ENCODE measurements around the gene ATL1. TPM values are rescaled to one million over a fixed set of nuclear protein-coding genes. Genes with fewer than 3 reads are reported as not detected.

Gene ATL1
- polyA plus RNA-seq, 2 donors = 1.7 to 3.0 TPM

GRCh38 chr14:50669441-50669986 lies 109.6 kb downstream of the ATL1 start:
- H3K4me3 ChIP-seq (ENCODE audit: low read depth in 1 of 2, low read length in 2 of 2) = no peak overlapping the region
- H3K27ac ChIP-seq (ENCODE audit: low read depth in 2 of 2, low read length in 1 of 2) = no peak overlapping the region
- H3K9me3 ChIP-seq (ENCODE audit: control insufficient read depth in 2 of 2, insufficient read depth in 1 of 2, low read depth in 1 of 2, low read length in 1 of 2) = no peaks in the 10 kb centered on the region
- WGBS, 2 donors = 90 to 93% methylated on average over 4 of the region's 4 CpGs
- peaks cover 0 to 2% of the 10 kb centered on the region in 2 donors for H3K27me3 ChIP-seq (ENCODE audit: control insufficient read depth in 1 of 2, insufficient read depth in 2 of 2, low read length in 2 of 2)
- H3K36me3 ChIP-seq (ENCODE audit: control insufficient read depth in 2 of 2, insufficient read depth in 2 of 2, low read length in 1 of 2) = no peaks in the 10 kb centered on the region
- no peaks in the 10 kb centered on the region for H3K4me1 ChIP-seq (ENCODE audit: control insufficient read depth in 2 of 2, insufficient read depth in 2 of 2, low read length in 1 of 2)

- H3K27me3 ChIP-seq (ENCODE audit: control insufficient read depth in 1 of 2, insufficient read depth in 2 of 2, low read length in 2 of 2) = peaks cover 0 to 2% of the 10 kb centered on the region in 2 donors
- H3K36me3 ChIP-seq (ENCODE audit: control insufficient read depth in 2 of 2, insufficient read depth in 2 of 2, low read length in 1 of 2) = no peaks in the 10 kb centered on the region
- no peak overlapping the region for H3K27ac ChIP-seq (ENCODE audit: low read depth in 2 of 2, low read length in 1 of 2)
- H3K4me1 ChIP-seq (ENCODE audit: control insufficient read depth in 2 of 2, insufficient read depth in 2 of 2, low read length in 1 of 2) = no peaks in the 10 kb centered on the region
- H3K4me3 ChIP-seq (ENCODE audit: low read depth in 1 of 2, low read length in 2 of 2) = no peak overlapping the region
- 89 to 90% methylated on average over 10 of the region's 10 CpGs for WGBS, 2 donors
- H3K9me3 ChIP-seq (ENCODE audit: control insufficient read depth in 2 of 2, insufficient read depth in 1 of 2, low read depth in 1 of 2, low read length in 1 of 2) = no peaks in the 10 kb centered on the region
Measured at GRCh38 chr14:50670196-50670865, 110.4 kb downstream of the ATL1 start.

DNA sequence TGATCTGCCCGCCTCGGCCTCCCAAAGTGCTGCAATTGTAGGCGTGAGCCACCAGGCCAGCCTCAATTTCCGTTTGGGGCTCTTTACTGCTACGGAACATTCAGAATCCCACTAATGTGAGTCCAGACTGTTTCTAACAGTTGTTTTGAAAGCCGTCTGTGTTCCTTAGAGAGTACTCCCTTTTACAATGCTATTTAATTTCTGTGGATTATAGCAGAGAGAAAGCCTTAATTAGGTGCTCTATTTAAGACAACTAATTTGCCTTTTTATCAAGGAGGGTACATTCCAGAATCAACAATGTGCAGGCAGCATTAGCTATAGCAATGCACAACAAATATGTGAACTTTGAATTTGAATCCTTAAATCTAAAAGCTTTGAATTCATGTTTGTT lies 110.9 kb downstream of the ATL1 start:
- H3K4me1 ChIP-seq (ENCODE audit: control insufficient read depth in 2 of 2, insufficient read depth in 2 of 2, low read length in 1 of 2) = no peaks in the 10 kb centered on the region
- no peak overlapping the region for H3K27ac ChIP-seq (ENCODE audit: low read depth in 2 of 2, low read length in 1 of 2)
- no peak overlapping the region for H3K4me3 ChIP-seq (ENCODE audit: low read depth in 1 of 2, low read length in 2 of 2)
- WGBS, 2 donors = 92 to 94% methylated on average over 6 of the region's 6 CpGs
- H3K9me3 ChIP-seq (ENCODE audit: control insufficient read depth in 2 of 2, insufficient read depth in 1 of 2, low read depth in 1 of 2, low read length in 1 of 2) = no peaks in the 10 kb centered on the region
- H3K27me3 ChIP-seq (ENCODE audit: control insufficient read depth in 1 of 2, insufficient read depth in 2 of 2, low read length in 2 of 2) = peaks cover 0 to 2% of the 10 kb centered on the region in 2 donors
- no peaks in the 10 kb centered on the region for H3K36me3 ChIP-seq (ENCODE audit: control insufficient read depth in 2 of 2, insufficient read depth in 2 of 2, low read length in 1 of 2)

- no peak overlapping the region for H3K4me3 ChIP-seq (ENCODE audit: low read depth in 1 of 2, low read length in 2 of 2)
- no peaks in the 10 kb centered on the region for H3K36me3 ChIP-seq (ENCODE audit: control insufficient read depth in 2 of 2, insufficient read depth in 2 of 2, low read length in 1 of 2)
- no peaks in the 10 kb centered on the region for H3K4me1 ChIP-seq (ENCODE audit: control insufficient read depth in 2 of 2, insufficient read depth in 2 of 2, low read length in 1 of 2)
- H3K9me3 ChIP-seq (ENCODE audit: control insufficient read depth in 2 of 2, insufficient read depth in 1 of 2, low read depth in 1 of 2, low read length in 1 of 2) = no peaks in the 10 kb centered on the region
- 81 to 83% methylated on average over 2 of the region's 2 CpGs for WGBS, 2 donors
- peaks cover 0 to 2% of the 10 kb centered on the region in 2 donors for H3K27me3 ChIP-seq (ENCODE audit: control insufficient read depth in 1 of 2, insufficient read depth in 2 of 2, low read length in 2 of 2)
- no peak overlapping the region for H3K27ac ChIP-seq (ENCODE audit: low read depth in 2 of 2, low read length in 1 of 2)
Measured at GRCh38 chr14:50675597-50675996, 115.7 kb downstream of the ATL1 start.

GRCh38 chr14:50676814-50677516 lies 117.0 kb downstream of the ATL1 start:
- Histone ChIP-seq H3K9me3 (ENCODE audit: control insufficient read depth in 2 of 2, insufficient read depth in 1 of 2, low read depth in 1 of 2, low read length in 1 of 2) (no peaks in the 10 kb centered on the region), H3K36me3 (ENCODE audit: control insufficient read depth in 2 of 2, insufficient read depth in 2 of 2, low read length in 1 of 2) (no peaks in the 10 kb centered on the region), H3K4me3 (ENCODE audit: low read depth in 1 of 2, low read length in 2 of 2) (peak overlapping the region in 1 of 2 donors; percentile 7), H3K27ac (ENCODE audit: low read depth in 2 of 2, low read length in 1 of 2) (no peak overlapping the region), H3K27me3 (ENCODE audit: control insufficient read depth in 1 of 2, insufficient read depth in 2 of 2, low read length in 2 of 2) (peaks cover 0 to 2% of the 10 kb centered on the region in 2 donors), H3K4me1 (ENCODE audit: control insufficient read depth in 2 of 2, insufficient read depth in 2 of 2, low read length in 1 of 2) (no peaks in the 10 kb centered on the region)
- WGBS, 2 donors = 73 to 75% methylated on average over 7 of the region's 7 CpGs

DNA sequence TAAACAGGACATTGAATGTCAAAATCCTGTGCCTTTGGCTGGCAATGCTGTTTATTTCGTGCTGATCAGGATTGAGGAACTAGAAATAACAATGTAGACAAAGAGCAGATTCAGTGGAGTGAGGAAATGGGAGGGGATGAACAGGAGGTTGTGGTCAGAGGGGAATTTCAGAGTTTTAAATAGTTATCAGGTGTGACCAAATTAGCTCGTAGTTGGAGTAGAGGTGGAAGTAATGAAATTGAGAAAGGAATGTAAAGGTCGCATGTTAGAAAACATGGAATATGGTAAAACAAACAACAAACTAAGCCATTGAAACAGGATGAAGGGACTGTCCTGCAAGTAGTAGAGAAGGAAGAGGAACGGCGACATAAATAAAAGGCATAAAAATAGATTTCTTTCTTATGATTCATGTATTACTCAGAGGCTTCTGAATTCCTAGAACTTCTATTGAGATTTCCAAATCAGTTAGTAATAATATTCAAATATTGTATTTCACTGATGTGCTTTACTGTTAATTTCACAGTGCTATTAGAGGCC lies 117.7 kb downstream of the ATL1 start:
- no peaks in the 10 kb centered on the region for H3K36me3 ChIP-seq (ENCODE audit: control insufficient read depth in 2 of 2, insufficient read depth in 2 of 2, low read length in 1 of 2)
- H3K4me3 ChIP-seq (ENCODE audit: low read depth in 1 of 2, low read length in 2 of 2) = peak overlapping the region in 1 of 2 donors; percentile 7
- WGBS, 2 donors = 21 to 36% methylated on average over 5 of the region's 5 CpGs
- peaks cover 0 to 2% of the 10 kb centered on the region in 2 donors for H3K27me3 ChIP-seq (ENCODE audit: control insufficient read depth in 1 of 2, insufficient read depth in 2 of 2, low read length in 2 of 2)
- H3K27ac ChIP-seq (ENCODE audit: low read depth in 2 of 2, low read length in 1 of 2) = no peak overlapping the region
- H3K4me1 ChIP-seq (ENCODE audit: control insufficient read depth in 2 of 2, insufficient read depth in 2 of 2, low read length in 1 of 2) = no peaks in the 10 kb centered on the region
- H3K9me3 ChIP-seq (ENCODE audit: control insufficient read depth in 2 of 2, insufficient read depth in 1 of 2, low read depth in 1 of 2, low read length in 1 of 2) = no peaks in the 10 kb centered on the region

DNA sequence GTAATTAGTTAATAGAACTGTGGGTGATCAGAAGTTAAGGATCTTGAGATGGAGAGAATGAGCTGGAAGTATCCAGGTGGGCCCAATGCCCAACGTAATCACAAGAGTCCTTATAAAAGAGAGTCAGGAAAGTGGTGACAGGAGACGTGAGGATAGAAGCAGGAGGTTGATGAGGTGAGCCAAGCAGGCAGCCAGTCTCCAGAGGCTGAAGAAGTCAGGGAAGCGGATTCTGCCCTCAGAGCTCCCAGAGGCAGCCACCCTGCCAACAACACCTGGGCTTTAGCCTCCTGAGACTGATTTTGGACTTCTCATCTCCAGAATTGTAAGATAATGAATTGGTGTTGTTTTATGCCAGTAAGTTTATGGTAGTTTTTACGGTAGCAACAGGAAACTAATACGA lies 118.2 kb downstream of the ATL1 start:
- H3K36me3 ChIP-seq (ENCODE audit: control insufficient read depth in 2 of 2, insufficient read depth in 2 of 2, low read length in 1 of 2) = no peaks in the 10 kb centered on the region
- H3K27ac ChIP-seq (ENCODE audit: low read depth in 2 of 2, low read length in 1 of 2) = no peak overlapping the region
- no peaks in the 10 kb centered on the region for H3K4me1 ChIP-seq (ENCODE audit: control insufficient read depth in 2 of 2, insufficient read depth in 2 of 2, low read length in 1 of 2)
- WGBS, 2 donors = 78 to 80% methylated on average over 5 of the region's 5 CpGs
- H3K27me3 ChIP-seq (ENCODE audit: control insufficient read depth in 1 of 2, insufficient read depth in 2 of 2, low read length in 2 of 2) = peaks cover 0 to 2% of the 10 kb centered on the region in 2 donors
- H3K4me3 ChIP-seq (ENCODE audit: low read depth in 1 of 2, low read length in 2 of 2) = no peak overlapping the region
- H3K9me3 ChIP-seq (ENCODE audit: control insufficient read depth in 2 of 2, insufficient read depth in 1 of 2, low read depth in 1 of 2, low read length in 1 of 2) = no peaks in the 10 kb centered on the region

DNA sequence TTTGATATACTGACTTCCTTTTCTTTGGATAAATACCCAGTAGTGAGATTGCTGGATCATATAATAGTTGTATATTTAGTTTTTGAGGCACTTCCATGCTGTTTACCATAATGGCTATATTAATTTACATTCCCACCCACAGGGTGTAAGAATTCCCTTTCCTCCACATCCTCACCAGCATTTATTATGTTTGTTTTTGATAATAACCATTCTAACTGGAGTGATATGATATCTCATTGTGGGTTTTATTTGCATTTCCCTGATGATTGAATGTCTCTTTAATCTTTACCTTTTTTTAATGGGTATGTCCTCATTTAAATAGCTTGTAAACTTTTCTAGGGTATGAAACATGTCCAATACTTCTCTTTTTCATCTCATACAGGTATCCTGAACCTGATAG lies 119.7 kb downstream of the ATL1 start:
- Histone ChIP-seq H3K4me3 (ENCODE audit: low read depth in 1 of 2, low read length in 2 of 2) (no peak overlapping the region), H3K27ac (ENCODE audit: low read depth in 2 of 2, low read length in 1 of 2) (no peak overlapping the region), H3K27me3 (ENCODE audit: control insufficient read depth in 1 of 2, insufficient read depth in 2 of 2, low read length in 2 of 2) (no peaks in the 10 kb centered on the region), H3K9me3 (ENCODE audit: control insufficient read depth in 2 of 2, insufficient read depth in 1 of 2, low read depth in 1 of 2, low read length in 1 of 2) (no peaks in the 10 kb centered on the region), H3K4me1 (ENCODE audit: control insufficient read depth in 2 of 2, insufficient read depth in 2 of 2, low read length in 1 of 2) (no peaks in the 10 kb centered on the region), H3K36me3 (ENCODE audit: control insufficient read depth in 2 of 2, insufficient read depth in 2 of 2, low read length in 1 of 2) (no peaks in the 10 kb centered on the region)

Data from esophagus (tissue), 2 donors.